Hematopoietic multipotent progenitor cell treated with erythropoietin and hydrocortisone succinate and interleukin-3 and kit ligand, for 4 days (in vitro differentiated cells): ENCODE results near the gene CFAP100.
A peak's percentile ranks its signal among the peaks of the same experiment; 100 is the strongest.

ENCODE experiments used
- DNase-seq: peaks from one replicate; pipeline ENCODE4 v3.0.0-alpha.2; 2015

The CFAP100 gene

DNA sequence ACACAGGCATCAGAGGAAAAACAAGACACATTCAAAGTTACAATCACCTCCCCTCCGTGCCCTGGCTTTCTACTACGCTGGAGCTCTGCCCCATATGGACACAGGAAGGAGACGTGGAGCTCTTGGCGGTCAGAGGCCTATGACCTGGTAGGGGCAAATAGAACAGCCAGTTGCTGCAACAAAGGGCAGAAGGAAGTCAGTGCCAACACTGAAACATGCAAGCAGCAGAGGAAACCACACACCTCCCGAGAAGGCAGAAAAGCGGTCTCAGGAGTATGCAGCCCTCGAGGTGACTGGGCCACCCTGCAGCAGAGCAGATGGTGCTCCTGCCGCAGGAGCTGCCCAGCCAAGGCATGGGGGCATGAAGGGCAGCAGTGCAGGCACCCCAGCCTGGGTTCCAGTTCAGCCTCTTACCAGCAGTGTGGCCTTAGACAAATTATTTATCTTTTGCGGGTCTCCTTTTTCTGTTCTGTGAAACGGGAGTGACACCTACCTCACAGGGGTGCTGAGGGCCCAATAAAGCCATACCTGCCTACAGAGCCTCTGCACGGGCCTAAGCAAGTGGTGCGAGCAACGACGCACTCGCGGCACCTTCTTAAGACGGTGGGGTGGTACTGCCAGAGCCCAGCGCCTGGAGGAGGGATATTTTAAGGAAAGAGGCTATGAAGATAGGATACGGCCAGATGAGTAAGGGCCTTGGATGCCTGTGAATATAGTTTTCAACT lies 72.3 kb downstream of the CFAP100 start:
- no peak for DNase-seq

- DNase-seq, result no peak
Observed at GRCh38 chr3:126467611-126467955, 72.9 kb downstream of the CFAP100 start.

- DNase-seq, result no peak
Observed at GRCh38 chr3:126468028-126468891, 73.6 kb downstream of the CFAP100 start.

- no peak for DNase-seq
Observed at GRCh38 chr3:126469479-126469878, 74.8 kb downstream of the CFAP100 start.

GRCh38 chr3:126472277-126473006 lies 77.7 kb downstream of the CFAP100 start:
- DNase-seq, result peak; percentile 93

GRCh38 chr3:126473292-126474168 lies 78.8 kb downstream of the CFAP100 start:
- peak; percentile 27 for DNase-seq

DNA sequence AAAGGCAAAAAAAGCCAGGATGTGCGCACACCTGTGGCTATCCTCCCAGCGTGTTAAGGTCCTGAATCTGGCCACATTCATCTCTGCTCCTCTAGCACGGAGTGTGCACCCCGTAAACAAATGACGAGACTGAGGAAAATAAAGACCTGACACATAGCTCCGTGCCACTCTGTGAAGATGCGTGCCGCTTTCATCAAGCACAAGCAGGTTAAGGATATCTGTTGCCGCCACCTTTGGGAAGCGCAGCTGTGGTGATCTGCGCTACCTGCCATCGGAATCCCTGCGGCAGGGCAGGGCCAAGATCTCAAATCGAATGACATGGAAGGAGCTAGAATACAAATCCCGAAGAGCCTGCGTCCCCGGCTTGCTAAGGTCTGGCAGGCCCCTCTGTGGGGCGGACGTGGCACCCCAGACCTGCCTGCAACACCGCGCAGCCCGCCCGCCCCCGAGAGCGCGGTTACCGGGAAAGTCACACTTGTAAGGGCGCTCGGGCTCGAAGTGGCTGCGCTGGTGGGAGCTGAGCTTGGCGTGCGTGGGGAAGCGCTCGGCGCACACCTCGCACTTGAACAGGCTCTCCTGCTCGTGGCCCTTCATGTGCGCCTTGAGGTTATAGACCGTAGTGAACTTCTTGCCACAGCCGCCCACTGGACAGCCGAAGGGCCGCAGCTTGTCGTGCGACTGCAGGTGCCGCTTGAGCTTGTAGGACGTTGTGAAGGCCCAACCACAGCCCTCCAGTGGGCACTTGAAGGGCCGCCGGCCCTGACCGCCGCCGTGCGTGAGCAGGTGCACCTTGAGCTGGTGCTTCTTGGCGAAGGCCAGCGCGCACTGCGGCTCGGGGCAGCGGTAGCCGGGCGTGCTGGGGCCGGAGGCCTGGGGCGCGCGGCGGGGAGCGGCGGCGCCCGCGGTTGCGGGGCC lies 80.0 kb downstream of the CFAP100 start:
- peak; percentile 74 for DNase-seq

DNA sequence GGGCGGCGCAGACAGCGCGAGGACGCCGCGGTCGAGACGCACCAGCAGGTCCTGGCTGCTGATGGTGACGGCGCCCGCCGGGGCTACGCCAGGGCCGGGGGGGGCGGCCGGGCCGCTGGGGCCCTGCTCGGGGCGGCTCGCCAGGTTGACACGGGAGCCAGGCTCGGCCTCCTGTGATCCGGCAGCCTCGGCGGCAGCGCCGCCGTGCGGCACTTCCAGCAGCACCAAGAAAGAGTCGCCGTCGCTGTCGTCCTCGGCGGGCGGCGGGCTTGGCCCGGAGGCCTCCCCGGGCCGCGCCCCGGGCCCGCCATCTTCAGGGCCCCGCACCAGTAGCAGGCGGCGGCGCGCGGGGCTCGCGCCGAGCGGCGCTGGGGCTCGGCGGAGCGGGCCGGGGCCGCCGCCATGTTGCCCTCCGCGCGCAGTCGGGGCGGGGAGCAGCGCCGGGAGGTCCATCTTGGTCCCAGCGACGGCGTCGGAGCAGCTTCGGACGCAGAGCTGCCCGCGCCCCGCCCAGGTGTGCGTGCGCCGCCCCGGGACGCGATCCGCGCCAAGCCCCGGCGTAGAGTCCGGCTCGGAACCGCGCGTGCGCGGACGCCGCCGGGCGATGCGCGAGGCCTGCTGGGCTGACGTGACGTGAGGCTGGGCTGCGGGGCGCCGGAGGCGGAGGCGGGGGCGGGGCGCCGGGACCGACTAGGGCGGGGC lies 80.9 kb downstream of the CFAP100 start, which contains the start of gene ZXDC:
Gene ZXDC (minus strand): TSS at position 479 of the 702 bp plus-strand sequence. CDS start 26 bp downstream, at position 453.
- peak; percentile 97 for DNase-seq

DNA sequence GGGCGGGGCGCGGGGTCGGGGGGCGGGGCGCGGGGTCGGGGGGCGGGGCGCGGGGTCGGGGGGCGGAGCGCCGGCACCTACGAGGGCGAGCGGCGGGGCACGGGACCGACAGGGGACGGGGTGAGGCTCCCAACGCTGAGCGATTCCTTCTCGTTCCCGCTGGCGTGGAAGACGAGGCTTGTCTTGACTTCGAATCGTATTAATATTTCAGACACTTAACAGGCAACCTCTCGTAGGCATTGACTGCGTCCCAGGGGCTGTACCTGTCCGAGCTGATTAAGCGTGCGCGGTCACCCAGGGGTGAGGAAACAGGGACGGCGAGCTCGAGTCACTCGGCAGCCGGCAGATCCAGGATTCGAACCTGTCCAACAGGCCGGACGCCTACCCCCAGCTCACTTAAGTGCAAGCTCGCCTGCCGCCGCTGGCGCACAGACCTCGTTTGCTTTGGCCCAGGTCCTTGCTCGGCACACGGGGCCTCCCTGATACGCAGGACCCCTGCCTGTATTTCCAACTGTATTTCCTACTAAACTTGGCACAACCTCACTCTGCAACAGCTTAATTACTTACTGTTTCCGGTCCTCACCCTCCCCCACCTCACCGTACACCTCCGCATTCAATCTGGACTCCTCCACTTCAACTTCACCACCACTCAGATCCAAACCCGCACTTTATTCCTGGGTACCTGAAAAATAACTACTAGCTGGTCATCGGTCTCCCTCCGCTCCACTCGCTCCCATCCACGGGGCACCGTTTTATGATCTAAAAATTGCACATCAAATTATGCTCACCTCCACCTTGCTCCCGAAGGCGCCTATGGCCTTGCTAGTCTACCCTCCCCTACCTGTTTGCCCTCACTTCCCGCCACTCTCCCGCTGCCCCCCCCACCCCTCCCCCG lies 81.7 kb downstream of the CFAP100 start:
- DNase-seq, result peak; percentile 60

GRCh38 chr3:126477061-126477380 lies 82.3 kb downstream of the CFAP100 start:
- DNase-seq, result no peak

GRCh38 chr3:126478581-126479310 lies 84.0 kb downstream of the CFAP100 start:
- DNase-seq, result no peak

GRCh38 chr3:126479642-126480041 lies 84.9 kb downstream of the CFAP100 start:
- DNase-seq, result no peak

DNA sequence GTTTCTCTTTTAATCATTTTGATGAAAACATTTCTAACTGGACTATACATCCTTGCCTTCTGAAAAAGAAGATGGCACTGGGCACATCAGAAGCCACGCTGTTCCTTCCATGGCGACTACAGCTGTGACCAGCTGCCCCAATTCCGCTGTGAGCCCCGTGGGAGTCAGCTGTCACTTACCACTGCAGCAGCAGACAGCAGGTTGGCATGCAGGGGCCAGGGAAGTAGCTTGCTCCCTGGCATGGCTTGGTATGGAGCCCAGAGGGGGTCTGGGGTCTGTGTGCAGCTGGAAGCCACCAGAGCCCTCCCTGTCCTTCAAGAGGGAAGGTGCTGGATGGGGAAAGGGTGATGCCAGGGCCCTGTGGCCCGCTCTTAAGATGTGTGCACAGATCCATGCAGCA lies 85.5 kb downstream of the CFAP100 start:
- no peak for DNase-seq

GRCh38 chr3:126480861-126481260 lies 86.2 kb downstream of the CFAP100 start:
- DNase-seq, result no peak

- DNase-seq, result no peak
Observed at GRCh38 chr3:126481808-126482502, 87.2 kb downstream of the CFAP100 start.

- DNase-seq, result no peak
Observed at GRCh38 chr3:126482503-126483255, 88.0 kb downstream of the CFAP100 start.

DNA sequence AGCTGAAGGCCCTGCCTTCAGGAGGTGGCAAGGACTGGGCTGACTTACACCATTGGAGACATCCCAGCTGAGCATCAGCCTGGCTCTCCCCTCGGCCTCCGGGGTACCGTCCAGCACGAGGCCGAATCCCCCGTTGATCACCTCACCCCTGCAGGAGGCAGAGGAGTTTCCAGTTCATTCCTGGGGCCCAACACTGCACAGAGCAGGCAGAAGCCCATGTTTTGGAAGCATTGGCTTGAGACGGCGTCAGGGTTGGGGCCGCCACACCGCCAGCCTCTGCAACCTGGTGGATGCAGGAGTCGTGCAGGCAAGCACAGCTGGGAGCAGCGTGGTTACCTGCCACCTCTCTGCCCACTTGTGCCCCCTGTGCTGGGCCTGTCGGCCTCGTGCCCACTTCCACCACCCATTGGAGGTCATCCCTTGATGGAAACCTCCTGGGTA lies 88.6 kb downstream of the CFAP100 start:
- no peak for DNase-seq
